Thyroid gland (tissue), 4 donors: ENCODE measurements around the gene GPATCH2. TPM values are rescaled to one million over a fixed set of nuclear protein-coding genes. Genes with fewer than 3 reads are reported as not detected.

Experiments
- DNase-seq, 2 donors: peaks; one replicate each; pipeline ENCODE4 v3.0.0-alpha.2; 2019
- H3K27ac ChIP-seq, 3 donors: fragments of 200-600 bp; sonication (generic); 1 replicate in 2 of 3; 2 replicates in 1 of 3; pipeline ENCODE4 v1.5.1; 2016 to 2019; ENCODE audit warnings: mild to moderate bottlenecking in 1 of 3, moderate library complexity in 1 of 3
- H3K27me3 ChIP-seq: fragments of 200-600 bp; sonication (generic); one replicate; pipeline ENCODE4 v1.5.1; 2019
- H3K36me3 ChIP-seq, 2 donors: fragments of 200-600 bp; sonication (generic); one replicate each; pipeline ENCODE4 v1.5.1; 2016 to 2019
- H3K4me1 ChIP-seq, 2 donors: fragments of 200-600 bp; sonication (generic); one replicate each; pipeline ENCODE4 v1.5.1; 2017 to 2019
- H3K4me3 ChIP-seq, 3 donors: fragments of 200-600 bp; sonication (generic); replicated peaks in 1 of 3; 1 replicate in 2 of 3; 2 replicates in 1 of 3; pipeline ENCODE4 v1.5.1; 2016; ENCODE audit warnings: mild to moderate bottlenecking in 1 of 3
- H3K9me3 ChIP-seq: fragments of 200-600 bp; sonication (generic); one replicate; pipeline ENCODE4 v1.5.1; 2017
- CTCF ChIP-seq, 6 experiments: fragments of 200-600 bp in 3 of 6; fragments of 450-650 bp in 3 of 6; sonication (generic) in 3 of 6; IDR thresholded peaks; one replicate each; pipeline ENCODE4 v1.5.1; 2016 to 2019; ENCODE audit warnings: antibody characterized with exemption in 6 of 6, mild to moderate bottlenecking in 2 of 6, inconsistent platforms in 1 of 6, moderate library complexity in 1 of 6
- POLR2A ChIP-seq, 2 donors: fragments of 450-650 bp; IDR thresholded peaks; one replicate each; pipeline ENCODE4 v1.6.1; 2017; ENCODE audit warnings: antibody characterized with exemption in 2 of 2, mild to moderate bottlenecking in 2 of 2, moderate library complexity in 1 of 2
- WGBS, 2 donors: methylation state at CpG; one replicate each; pipeline ENCODE4 v1.1.5; 2017; 5-methylcytosine and 5-hydroxymethylcytosine counted together
- intact Hi-C: fragments of 100-400 bp; cut with DNase I; formaldehyde crosslinking; loops from one replicate; pipeline ENCODE4 v1.15.1; 2023
- total RNA-seq, 4 donors: library from RNA; depleted of rRNA; stranded (reverse); fragments of >200 nt; gene quantifications; one replicate each; pipeline ENCODE4 v1.2.3, GENCODE V29; 2016

Gene GPATCH2
- total RNA-seq, 4 donors from 2014 or later, result 21.4 to 47.9 (median 34.0) TPM

GRCh38 chr1:217482356-217483102, 148.4 kb downstream of the GPATCH2 start:
- H3K4me1 ChIP-seq, result no peaks in the 10 kb centered on the region
- H3K4me3 ChIP-seq, result no peak overlapping the region
- no peak overlapping the region for H3K27ac ChIP-seq
- WGBS, 2 donors, result 78 to 84% methylated on average over 3 of the region's 3 CpGs
- DNase-seq, result no peak
- H3K36me3 ChIP-seq, result no peaks in the 10 kb centered on the region
- TF ChIP-seq POLR2A (IDR thresholded peaks at IDR 0.05) (no peak), CTCF (IDR thresholded peaks at IDR 0.05) (no peak)
- H3K9me3 ChIP-seq, result no peaks in the 10 kb centered on the region
- H3K27me3 ChIP-seq, result no peaks in the 10 kb centered on the region
- intact Hi-C loops, result no loop called here

GRCh38 chr1:217478450-217478849, 152.4 kb downstream of the GPATCH2 start:
- Histone ChIP-seq H3K27me3 (no peaks in the 10 kb centered on the region), H3K9me3 (no peaks in the 10 kb centered on the region), H3K4me3 (no peak overlapping the region), H3K4me1 (no peaks in the 10 kb centered on the region), H3K36me3 (no peaks in the 10 kb centered on the region), H3K27ac (no peak overlapping the region)
- intact Hi-C loops, result no loop called here
- no peak for TF ChIP-seq CTCF (IDR thresholded peaks at IDR 0.05)
- TF ChIP-seq POLR2A (IDR thresholded peaks at IDR 0.05), result no peak
- DNase-seq, result no peak

- intact Hi-C loops, result no loop called here
Measured at GRCh38 chr1:217472915-217473314, 158.0 kb downstream of the GPATCH2 start.

GRCh38 chr1:217471403-217471802, 159.5 kb downstream of the GPATCH2 start:
- no peak overlapping the region for H3K27ac ChIP-seq
- H3K4me3 ChIP-seq, result no peak overlapping the region
- 40 to 89% methylated on average over 1 of the region's 1 CpG for WGBS, 2 donors
- H3K9me3 ChIP-seq, result no peaks in the 10 kb centered on the region
- H3K27me3 ChIP-seq, result no peaks in the 10 kb centered on the region
- no peaks in the 10 kb centered on the region for H3K36me3 ChIP-seq
- no peak for TF ChIP-seq POLR2A (IDR thresholded peaks at IDR 0.05)
- no peak for TF ChIP-seq CTCF (IDR thresholded peaks at IDR 0.05)
- DNase-seq, result no peak
- no peaks in the 10 kb centered on the region for H3K4me1 ChIP-seq
- intact Hi-C loops, result no loop called here

More at GRCh38 chr1:217472915-217473314, 158.0 kb downstream of the GPATCH2 start:
- H3K27me3 ChIP-seq, result no peaks in the 10 kb centered on the region
- TF ChIP-seq CTCF (IDR thresholded peaks at IDR 0.05) (no peak), POLR2A (IDR thresholded peaks at IDR 0.05) (no peak)
- 100% methylated on average over 1 of the region's 1 CpG for WGBS, 2 donors
- no peak for DNase-seq
- H3K4me3 ChIP-seq, result no peak overlapping the region
- H3K9me3 ChIP-seq, result no peaks in the 10 kb centered on the region
- no peak overlapping the region for H3K27ac ChIP-seq
- H3K4me1 ChIP-seq, result no peaks in the 10 kb centered on the region
- no peaks in the 10 kb centered on the region for H3K36me3 ChIP-seq

- Histone ChIP-seq H3K27ac (no peak overlapping the region), H3K27me3 (no peaks in the 10 kb centered on the region), H3K4me3 (no peak overlapping the region), H3K9me3 (no peaks in the 10 kb centered on the region), H3K36me3 (no peaks in the 10 kb centered on the region), H3K4me1 (no peaks in the 10 kb centered on the region)
- no peak for DNase-seq
- WGBS, 2 donors, result 82 to 88% methylated on average over 1 of the region's 1 CpG
- no peak for TF ChIP-seq POLR2A (IDR thresholded peaks at IDR 0.05)
- no peak for TF ChIP-seq CTCF (IDR thresholded peaks at IDR 0.05)
- intact Hi-C loops, result no loop called here
Measured at GRCh38 chr1:217469983-217470382, 160.9 kb downstream of the GPATCH2 start.
